GM18526 (cell line): Measurements from ENCODE around the gene TSSK3.
A peak's percentile ranks its signal among the peaks of the same experiment; 100 is the strongest.

Experiments
- POLR2A ChIP-seq: IDR thresholded peaks from 3 replicates; pipeline ENCODE4 v1.6.1; 2011; ENCODE audit not compliant: insufficient read length; ENCODE audit errors: extremely low read depth

The TSSK3 gene

DNA sequence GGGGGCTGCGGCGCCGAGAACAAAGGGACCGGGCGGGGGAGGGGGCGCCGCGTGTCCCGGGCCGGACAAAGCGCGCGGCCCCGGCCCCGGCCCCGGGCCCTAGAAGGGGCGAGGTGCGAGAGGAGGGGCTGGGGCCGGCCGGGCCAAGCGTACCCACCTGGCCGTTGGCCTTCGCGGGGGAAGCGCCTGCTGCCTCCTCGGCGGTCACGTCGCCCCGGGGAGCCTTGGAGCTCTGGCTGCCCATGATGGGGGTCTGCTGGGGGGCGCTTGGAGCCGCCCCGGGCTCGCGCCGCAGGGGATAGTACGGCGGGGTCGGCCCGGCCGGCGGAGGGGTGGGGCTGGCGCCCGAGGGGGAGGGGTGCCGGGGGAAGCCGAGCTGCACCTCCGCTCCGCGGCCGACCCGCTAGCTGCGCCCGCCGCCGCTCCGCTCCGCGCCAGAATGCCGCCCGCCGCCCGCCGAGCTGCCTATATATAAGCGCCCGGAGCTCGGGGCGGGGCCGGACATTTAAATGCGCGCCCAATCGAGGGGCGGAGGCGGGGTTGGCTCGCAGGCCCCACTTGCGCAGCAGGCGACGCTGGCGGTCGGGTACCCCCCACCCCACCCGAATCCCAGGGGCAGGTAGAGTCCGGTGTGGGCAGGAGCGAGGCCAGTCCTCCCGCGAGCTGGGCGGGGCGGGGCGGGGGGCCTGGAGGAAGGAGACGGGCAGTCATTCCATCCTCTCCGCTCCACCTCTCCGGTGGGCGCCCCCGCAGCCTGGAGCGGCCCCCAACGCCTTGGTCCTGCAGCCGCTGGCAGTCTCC is 26.3 kb upstream of the TSSK3 start, which contains the start of gene MARCKSL1:
Gene MARCKSL1 (minus strand): TSS at position 444 of the 801 bp plus-strand sequence. CDS start 200 bp downstream, at position 244.
- TF ChIP-seq POLR2A, result peak; percentile 99

DNA sequence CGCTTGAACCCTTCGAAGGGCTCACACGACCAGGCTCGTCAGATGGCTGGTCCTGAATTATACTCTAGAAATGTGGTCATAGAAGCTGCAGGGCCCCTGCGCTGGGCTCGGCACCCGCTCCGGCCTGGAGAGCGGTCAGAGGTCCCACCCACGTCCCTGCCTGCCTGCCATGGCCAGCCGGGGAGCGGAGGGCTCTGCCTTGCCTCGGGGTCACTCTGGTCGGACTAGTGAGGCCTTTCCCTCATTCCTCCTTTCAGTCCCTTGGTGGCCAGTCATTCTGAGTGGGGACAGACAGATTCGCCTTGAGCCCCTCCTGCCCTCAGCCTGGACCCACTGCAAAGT is 25.8 kb upstream of the TSSK3 start:
- TF ChIP-seq POLR2A, result no peak

DNA sequence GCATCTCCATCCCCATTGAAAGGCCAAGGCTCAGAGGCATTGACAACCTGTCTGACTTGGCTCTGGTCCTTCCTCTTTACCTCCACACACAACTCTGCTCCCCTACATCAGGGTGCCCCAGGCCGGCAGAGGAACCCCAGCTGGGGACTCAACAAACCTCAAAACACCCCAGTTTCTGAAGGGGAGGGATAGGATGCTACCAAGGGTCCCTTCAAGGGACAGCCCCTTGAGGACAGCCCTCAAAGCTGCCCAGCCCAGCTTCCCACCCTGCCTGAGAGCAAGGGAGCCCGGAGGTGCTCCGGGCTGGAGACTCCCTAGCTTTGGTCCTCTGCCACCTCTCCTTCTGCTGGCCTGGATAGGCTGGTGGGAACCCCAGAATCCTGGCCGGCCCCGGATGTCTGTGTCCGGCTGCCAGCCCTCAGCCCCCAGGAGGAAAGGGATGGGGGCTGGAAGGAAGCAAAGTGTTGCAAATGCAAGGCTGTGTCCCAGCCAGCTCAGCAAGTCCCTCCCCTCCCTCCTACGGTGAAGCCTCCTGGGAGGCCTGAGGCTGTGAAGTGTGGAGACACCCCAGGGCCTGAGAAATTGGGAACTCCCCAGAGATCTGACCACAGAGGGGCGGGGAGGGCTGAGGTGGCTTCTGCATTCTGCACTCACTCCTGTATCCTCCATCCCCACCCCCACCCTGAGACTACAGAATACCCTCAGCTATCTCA is 25.2 kb upstream of the TSSK3 start:
- TF ChIP-seq POLR2A, result no peak

DNA sequence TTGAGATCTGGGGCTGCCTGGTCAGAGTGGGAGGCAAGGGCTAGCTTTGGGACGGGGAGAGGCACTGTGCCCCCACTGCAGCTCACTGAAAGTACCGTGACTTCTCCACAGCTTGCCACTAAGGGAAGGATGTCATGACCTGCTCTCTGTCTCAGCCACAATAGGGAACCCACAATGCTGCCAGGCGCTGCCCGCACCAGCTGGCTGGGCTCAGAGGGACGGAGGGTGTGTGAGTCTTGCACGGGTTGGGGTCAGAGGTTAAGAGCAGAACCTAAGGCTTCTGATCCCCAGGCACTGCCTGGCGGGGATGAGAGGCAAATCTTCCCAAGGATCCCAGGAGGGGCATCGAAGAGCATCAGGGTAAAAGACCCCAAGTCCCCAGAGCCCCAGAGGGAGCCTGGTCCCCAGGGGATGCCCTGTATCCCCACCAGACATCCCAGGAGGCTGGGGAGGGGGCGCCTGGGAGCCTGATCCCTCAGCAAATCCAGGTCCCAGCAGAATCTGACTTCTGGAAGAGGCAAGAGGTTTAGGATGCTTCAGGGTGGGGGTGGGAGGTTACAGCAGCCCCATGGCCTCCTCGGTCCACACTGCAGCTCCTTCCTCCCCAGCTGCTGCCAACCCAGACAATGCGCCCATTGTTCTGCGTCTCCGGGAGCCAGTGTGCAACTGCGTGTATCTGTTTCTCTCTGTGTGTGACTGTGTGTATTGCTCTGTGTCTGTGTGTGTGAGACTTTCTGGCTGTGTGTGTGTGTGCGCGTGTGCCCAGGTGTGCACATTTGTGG is 24.3 kb upstream of the TSSK3 start:
- no peak for TF ChIP-seq POLR2A

DNA sequence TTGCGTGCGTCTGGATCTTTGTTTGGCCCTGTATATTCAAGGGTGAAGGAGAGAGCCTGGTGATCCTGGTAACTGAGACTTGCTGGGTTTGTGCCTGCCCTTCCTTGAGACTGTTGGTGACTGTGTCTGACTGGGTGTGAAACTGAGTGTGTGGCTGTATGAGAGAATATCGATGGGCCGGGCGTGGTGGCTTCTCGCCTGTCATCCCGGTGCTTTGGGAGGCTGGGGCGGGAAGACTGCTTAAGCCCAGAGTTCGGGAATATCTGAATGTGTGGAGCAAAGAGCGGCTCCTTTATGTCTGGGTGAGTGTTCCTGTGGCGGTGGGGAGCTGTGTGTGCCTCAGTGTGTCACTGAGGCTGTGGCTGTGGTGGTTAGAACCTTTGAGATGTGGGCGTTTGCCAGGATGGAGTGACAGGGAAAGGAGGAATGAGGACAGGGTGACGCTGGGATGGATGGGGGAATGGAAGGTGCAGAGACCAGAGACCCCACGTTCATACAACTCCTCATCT is 23.6 kb upstream of the TSSK3 start:
- no peak for TF ChIP-seq POLR2A

DNA sequence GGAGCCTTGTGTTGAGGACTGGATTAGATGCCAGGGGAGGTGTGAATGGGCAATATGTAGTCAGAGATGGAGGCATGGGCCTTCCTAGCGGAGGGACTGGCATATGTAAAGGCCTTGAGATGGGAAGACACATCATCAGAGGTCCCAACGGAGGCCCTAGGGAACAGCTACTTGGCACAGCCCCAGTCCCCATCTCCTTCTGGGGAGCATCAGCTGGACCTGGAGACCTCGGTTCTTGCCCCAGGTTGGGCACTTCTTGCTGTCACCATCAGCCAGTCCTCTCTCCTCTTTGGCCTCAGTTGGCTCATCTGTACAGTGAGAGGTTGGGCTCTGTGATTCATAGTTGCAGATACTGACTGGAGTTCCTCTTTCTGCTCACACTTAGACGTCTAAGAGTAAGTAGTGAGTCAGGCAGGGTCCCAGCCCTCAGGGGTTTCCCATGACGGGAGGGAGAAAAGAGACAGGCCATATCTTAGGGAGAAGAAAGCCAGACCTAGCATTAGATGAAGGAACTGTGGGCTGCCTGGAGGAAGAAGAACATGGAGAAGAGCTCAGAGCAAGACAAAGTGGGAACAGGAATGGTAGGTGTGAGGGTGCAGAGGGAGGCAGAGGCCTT is 22.9 kb upstream of the TSSK3 start:
- TF ChIP-seq POLR2A, result no peak

DNA sequence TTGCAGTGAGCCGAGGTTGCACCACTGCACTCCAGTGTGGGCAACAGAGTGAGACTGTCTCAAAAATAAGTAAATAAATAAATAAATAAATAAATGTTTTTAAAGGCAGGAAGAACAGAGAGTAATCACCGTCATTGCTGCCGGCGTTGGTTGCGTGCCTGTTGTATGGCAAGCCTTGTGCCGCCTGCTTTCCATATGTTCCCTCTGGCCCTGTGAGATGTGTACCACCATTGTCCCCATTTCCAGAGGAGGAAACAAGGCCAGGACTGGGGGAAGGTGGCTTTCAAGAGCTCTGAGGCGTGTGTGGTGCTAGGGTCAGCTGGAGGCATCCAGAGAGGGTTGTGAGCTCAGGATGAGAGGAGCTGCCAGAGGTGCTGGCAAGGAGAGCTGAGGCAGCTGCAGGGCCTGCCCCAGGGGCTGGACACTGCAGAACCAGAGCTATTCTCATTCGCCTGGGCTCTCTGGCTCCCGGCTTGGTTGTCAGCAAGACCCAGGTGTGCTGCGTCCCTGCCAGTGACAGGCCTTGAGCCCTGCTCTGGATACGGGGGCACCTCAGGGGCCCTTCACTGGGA is 21.1 kb upstream of the TSSK3 start:
- TF ChIP-seq POLR2A, result no peak

DNA sequence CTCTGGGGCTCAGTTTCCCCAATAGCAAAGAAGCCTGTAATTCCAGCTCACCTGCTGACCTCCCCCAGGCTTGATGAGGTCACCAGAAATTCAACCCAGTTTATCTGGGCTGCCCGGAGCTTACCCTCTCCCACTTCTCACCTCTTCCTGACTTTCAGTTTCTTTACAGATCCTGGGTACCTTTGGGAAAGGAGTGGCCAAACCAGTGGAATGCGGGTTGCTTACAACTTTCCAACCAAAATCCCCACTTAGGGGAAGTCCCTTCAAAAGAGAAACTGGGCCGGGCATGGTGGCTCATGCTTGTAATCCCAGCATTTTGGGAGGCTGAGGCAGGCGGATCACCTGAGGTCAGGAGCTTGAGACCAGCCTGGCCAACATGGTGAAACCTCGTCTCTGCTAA is 20.4 kb upstream of the TSSK3 start:
- no peak for TF ChIP-seq POLR2A

DNA sequence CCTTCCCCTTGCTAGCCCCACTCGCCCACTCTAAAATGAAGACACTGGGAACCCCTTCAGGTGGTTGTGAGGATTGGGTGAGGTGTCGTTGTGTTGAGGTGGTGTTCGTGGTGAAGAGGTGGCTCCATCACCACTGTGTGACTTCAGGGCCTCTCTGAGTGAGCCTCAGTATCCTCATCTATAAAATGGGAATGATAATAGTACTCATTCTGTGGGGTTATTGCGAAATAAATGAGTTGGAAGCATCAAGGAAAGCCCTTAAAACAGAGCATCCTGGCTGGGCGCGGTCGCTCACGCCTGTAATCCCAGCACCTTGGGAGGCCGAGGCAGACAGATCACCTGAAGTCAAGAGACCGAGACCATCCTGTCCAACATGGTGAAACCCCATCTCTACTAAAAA is 19.6 kb upstream of the TSSK3 start:
- no peak for TF ChIP-seq POLR2A

DNA sequence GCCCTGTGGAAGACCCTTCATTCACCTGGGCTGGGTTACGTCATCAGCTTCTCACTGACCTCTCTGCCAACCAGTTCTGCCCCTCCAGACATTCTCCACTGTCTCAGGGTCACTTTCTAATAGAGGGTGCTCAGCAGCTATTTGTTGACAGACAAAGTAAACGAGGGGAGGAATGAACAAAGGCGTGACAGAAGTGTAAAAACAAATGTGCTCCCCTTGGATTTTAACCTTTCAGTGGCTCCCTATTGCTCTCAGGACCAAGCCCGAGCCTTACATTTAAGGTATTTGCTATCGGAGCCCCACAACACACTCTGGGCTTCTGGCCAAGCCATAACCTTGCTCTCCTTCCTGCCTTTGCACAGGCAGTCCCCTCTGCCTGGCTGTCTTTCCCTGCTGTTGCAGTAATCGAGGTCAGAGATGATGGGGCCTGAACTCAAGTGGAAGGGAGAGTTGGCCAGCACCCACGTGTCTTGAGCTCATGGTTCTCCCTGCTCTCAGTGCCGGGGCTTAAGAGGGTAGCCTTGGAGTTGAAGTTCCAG is 17.0 kb upstream of the TSSK3 start:
- TF ChIP-seq POLR2A, result no peak

DNA sequence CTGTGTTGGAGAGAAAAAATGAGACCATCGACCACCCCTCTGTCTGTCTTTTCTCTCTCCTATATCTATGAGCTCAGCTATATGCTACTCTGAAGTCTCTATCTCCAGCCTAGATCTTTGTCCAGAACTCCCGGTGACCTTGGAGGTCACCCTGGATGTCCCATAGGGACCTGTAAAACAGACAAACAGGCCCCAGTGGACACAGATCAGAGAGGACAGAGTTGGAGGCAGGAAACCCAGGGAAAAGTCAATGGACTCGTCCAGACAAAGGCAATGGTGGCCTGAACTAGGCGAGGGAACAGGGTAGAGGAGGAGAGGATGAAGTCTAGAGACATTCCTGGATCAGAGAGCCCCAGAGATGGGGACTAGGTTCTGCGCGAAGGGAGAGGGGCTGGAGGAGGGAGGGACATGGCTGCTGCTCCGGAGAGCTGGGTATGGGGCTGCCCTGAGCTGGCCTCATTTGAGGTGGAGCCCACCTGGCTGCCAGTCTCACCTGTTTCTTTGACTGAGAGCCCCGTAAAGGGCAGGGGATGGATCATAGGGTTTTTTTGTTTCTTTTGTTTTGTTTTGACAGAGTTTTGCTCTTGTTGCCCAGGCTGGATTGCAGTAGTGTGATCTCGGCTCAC is 15.7 kb upstream of the TSSK3 start:
- no peak for TF ChIP-seq POLR2A

DNA sequence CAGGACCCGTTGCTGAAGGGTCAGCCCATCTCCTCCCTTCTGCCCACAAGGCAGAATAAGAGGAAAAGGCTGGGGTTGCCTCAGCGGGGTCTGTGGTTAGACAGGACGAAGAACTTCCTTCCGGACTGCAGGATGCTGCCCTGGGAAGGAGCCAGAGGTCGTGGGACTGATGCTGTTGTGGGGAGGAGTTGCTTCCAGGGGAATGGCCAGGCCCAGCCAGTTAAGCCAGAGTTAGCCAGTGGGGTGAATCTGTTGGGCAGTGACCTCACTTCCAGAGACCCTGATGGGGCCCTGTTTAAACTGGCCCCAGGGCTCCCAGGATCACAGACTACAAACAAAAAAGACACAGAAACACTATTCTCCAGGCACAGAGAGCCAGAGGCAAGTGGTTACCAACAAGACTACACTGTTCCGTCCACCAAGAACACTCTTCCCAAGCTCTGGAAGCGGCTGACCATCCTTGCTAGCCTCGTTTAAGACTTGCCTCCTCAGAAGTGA is 13.1 kb upstream of the TSSK3 start:
- no peak for TF ChIP-seq POLR2A

DNA sequence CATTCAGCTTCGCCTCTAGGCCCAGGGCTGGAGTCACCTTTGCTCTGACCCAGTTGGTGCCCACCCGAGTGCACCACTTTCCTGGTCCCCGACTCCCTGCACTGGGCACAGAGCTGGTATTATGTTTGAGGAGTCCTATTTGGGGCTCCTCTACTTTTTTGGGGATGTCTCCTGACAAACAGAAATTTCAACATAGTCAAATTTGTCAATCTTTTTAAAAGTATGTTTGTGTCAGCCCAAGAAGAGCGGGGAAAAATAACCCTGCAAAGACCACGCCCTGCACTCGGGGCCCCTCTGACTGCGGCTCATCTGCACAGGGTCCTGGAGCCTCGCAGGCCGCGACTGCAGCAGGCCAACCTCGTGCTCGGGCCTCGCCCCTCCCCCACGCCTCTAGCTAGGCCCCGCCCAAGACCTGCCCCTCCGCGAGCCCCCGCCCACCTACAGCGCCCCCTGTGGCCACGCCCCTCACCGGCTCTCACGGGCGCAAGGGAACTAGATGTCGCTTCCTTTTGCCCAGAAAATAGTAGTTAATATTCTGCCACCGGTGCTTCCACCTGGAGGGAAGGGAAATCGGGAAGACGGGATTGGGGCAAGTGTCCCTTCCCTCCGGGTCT is 11.4 kb upstream of the TSSK3 start:
- peak; percentile 44 for TF ChIP-seq POLR2A
